GM21737 (cell line): ENCODE measurements around the gene RIPOR1.

Source experiments
- ATAC-seq: cut with Tn5 transposase; IDR thresholded peaks from one replicate; pipeline ENCODE4 v1.9.1; 2021; ENCODE audit warnings: mild to moderate bottlenecking, moderate library complexity; ENCODE audit not compliant: unreplicated experiment

The RIPOR1 gene

GRCh38 chr16:67555795-67556212 lies 27.2 kb downstream of the RIPOR1 start:
- peak; percentile 43 for ATAC-seq

- ATAC-seq = no peak
Measured at GRCh38 chr16:67558859-67559258, 30.2 kb downstream of the RIPOR1 start.

DNA sequence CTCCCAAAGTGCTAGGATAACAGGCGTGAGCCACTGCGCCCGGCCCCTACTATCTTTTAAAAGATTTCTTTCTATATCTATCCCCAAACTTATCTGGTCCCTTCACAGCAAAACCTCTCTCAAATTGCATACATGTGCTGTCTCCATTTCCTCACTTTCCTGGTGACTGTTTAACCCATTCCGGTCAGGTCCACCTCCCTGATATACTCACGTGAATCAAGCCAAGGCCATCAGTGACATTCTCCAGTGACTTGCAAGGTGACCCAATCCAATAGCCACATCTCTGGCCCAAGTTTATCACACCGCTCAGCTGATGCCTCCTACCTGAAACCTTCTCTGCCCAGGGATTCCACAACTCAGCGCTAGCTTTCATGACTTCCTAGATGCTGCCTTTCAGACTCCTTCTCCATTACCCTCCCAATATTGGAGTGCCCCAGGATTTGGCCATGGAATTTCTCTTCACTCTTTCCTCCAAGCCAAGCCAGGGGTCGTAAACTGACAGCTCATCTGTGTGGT lies 32.3 kb downstream of the RIPOR1 start:
- no peak for ATAC-seq

DNA sequence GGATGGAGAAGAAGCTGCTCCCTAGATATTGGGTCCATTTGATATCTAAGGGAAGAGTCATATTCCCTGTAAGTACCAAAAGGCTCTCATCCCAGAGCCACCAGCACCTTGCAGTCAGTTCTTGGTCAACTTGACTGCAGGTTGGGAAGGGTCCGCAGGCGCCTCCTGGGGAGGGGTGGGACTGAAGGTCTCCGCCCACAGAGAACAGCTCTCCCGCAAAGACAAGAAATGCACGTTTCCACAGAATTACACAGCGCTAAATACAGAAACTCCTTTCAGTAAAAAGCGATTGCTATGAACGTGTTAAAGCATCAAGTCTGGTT lies 32.8 kb downstream of the RIPOR1 start:
- no peak for ATAC-seq

GRCh38 chr16:67561824-67562525 lies 33.3 kb downstream of the RIPOR1 start:
- ATAC-seq = peak; percentile 76

GRCh38 chr16:67562526-67562917 lies 33.9 kb downstream of the RIPOR1 start, which contains the start of gene CTCF:
CTCF (plus strand) TSS chr16:67562526; CDS start chr16:67610833, 48,307 bp downstream.
- ATAC-seq = peak; percentile 47

DNA sequence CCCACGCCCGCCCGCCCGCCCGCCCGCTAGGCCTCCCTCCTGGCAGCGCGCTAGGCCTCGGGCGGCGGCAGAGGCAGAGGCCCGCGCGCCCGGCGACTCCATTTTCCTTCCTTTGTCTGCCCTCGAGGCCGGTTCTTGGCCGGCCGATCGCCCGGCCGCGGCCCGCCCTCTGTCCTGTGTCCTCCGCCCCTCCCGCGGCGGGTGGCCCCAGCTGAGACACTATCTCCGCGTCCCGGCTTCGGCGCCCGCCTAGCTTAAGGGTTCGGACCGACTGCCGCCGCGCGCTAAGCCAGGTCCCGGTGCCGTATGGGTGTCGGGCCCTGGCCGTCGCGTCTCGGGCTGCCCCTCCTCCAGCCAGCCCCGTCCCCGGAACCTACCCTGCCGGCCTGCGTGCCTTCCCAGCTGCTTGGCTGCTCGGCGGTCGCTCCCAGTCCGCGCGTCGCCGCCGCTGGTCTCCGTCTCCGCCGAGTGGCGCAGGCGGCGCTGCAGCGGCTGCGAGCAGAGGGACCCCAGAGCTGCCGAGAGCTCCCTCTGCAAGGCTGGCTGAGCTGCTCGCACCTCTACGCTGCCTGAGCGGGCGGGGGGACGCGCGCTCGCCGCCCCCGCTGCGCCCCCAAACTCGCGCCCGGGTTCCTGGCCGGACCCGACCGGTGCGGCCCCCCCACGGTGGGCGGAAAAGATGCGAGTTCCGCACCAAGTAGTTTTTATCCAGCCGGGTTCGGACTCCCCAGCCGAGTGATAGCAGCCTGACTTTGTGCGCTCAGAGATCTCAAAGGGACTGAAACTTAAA lies 34.5 kb downstream of the RIPOR1 start:
- ATAC-seq = peak; percentile 10

- ATAC-seq = no peak
Measured at GRCh38 chr16:67563708-67564468, 35.3 kb downstream of the RIPOR1 start.

DNA sequence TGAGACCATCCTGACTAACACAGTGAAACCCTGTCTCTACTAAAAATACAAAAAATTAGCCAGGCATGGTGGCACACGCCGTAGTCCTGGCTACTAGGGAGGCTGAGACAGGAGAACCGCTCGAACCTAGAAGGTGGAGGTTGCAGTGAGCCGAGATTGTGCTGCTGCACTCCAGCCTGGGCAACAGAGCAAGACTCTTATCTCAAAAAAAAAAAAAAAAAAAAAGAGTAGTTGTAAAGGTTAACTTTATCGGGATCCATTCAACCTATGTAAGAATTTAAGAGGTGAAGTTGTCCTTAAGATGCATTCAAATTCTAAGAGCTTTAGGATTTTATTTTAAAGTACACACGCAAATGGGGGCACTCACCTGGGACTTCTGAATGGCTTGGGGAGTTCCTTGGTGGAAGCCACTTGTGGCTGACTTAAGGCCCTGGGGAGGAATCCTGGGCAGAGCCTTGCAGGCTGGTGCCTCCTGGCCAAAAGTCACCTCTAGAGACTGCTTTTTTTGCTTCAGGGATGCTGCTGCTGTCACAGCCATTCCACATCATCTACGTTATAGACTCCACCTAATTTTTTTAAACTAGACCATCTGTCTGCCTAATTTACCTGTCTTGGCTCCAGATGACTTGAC lies 37.0 kb downstream of the RIPOR1 start:
- ATAC-seq = no peak

DNA sequence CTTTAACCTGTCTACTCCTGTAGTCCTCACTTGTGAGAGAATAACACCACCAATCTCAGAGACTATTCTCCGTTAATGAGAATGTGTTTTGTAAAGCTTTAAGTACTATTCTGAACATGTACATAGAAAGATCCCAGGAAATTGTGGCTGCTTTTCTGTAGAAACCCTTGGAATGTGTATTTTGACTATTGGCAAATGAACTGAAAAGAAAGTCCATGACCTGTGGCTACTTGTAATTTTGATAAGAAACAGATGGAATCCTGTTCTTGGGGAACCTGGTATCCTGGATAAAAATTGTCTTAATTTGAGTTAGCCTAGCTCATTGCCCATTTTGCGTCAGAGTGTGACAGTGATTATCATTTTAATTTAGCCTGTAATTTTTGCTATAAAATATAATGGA lies 42.8 kb downstream of the RIPOR1 start:
- ATAC-seq = no peak

DNA sequence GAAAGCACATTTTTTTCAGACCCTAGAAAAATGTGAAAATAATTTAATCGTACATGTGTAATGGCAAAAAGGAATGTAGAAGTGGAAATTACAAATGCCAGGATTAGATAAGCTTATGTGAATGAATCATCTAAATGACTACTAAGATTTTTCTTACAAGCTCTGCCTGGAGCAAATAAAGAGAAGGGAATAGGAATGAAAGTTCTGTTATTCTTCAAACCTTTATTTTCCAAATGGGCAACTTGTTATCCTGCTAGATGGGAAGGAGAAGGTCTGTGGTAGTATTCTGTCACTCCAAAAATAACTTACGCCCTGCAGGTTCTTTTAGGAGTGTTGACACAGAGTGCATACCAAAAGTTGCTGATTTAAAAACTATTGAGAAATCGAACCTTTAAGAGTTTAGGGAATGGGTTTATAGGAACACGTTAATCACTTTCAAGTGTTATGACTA lies 43.4 kb downstream of the RIPOR1 start:
- ATAC-seq = no peak

- no peak for ATAC-seq
Measured at GRCh38 chr16:67579686-67580085, 51.1 kb downstream of the RIPOR1 start.

- ATAC-seq = no peak
Measured at GRCh38 chr16:67580202-67580601, 51.6 kb downstream of the RIPOR1 start.

DNA sequence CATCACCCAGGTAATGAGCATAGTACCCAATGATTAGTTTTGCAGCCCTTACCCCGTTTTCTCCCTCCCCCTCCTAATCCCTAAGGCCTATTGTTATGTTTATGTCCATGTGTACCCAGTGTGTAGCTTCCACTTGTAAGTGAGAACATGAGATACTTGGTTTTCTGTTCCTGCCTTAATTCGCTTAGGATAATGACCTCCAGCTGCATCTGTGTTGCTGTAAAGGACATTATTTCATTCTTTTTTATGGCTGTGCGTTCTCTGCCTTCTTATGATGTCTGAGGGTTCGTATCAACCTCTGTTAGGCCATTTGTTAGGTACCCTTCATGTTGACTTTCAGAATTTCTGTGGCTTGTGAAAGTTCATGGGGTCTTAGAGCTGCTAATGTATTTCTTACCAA lies 64.7 kb downstream of the RIPOR1 start:
- no peak for ATAC-seq

GRCh38 chr16:67593701-67594100 lies 65.1 kb downstream of the RIPOR1 start:
- no peak for ATAC-seq

DNA sequence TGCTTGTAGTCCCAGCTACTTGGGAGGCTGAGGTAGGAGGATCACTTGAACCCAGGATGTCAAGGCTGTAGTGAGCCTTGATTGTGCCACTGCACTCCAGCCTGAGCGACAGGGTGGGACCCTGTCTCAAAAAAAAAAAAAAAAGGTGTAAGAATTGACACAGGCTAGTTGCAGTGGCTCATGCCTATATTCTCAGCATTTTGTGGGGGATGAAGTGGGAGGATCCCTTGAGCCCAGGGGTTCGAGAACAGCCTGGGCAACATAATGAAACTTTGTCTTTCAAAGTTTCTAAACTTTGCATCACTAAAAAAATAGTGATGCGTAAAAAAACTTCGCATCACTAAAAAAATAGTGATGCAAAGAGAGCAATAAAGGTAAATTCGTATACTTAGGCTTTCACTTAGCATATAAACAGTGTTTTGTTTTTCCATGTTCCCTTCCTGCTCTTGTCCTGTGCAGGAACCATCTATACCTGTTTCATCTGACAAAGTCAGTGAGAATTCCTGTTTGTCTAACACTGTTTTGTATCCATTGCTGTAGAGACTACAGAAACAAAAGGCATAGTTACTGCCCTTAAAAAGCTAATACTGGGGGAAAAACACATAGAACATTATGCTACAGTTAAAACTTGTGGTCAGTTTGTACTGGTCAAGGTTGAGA lies 65.8 kb downstream of the RIPOR1 start:
- no peak for ATAC-seq

GRCh38 chr16:67594956-67595355 lies 66.3 kb downstream of the RIPOR1 start:
- no peak for ATAC-seq
